ENCODE data around the gene CPS1. TPM values are rescaled to one million over a fixed set of nuclear protein-coding genes. Genes with fewer than 3 reads are reported as not detected.

The CPS1 gene
- total RNA-seq, 1 experiment from 2014 or later = 20.6 TPM

DNA sequence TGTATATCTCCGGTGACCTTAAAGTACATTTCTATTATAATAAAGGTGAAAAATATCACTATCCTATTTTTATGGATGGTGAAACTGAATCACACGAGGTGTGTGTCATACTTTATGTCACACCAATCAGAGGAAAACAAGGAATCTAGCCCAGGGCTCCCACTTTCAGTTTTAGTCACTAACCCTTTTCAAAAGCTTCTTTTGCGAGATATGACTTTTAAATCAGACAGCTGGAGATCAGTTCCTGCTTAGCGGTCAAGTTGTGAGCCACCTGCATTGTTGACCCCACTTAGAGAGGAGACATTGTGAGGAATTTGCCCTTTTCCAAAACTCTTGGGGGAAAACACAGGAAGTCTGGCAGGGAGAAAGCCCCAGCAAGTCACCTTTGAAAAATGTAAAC lies 70.5 kb downstream of the CPS1 start:
- ChIA-PET CTCF (interaction anchor here (0.6 to 1.1 kb wide), 2 partner anchors 9 to 36 kb away, joined by 3 to 4 read pairs; no protein-coding TSS in a partner anchor), POLR2A (no interaction called here)
- intact Hi-C loops (cut with micrococcal nuclease) = no loop called here
- TF ChIP-seq, protein P1, sequence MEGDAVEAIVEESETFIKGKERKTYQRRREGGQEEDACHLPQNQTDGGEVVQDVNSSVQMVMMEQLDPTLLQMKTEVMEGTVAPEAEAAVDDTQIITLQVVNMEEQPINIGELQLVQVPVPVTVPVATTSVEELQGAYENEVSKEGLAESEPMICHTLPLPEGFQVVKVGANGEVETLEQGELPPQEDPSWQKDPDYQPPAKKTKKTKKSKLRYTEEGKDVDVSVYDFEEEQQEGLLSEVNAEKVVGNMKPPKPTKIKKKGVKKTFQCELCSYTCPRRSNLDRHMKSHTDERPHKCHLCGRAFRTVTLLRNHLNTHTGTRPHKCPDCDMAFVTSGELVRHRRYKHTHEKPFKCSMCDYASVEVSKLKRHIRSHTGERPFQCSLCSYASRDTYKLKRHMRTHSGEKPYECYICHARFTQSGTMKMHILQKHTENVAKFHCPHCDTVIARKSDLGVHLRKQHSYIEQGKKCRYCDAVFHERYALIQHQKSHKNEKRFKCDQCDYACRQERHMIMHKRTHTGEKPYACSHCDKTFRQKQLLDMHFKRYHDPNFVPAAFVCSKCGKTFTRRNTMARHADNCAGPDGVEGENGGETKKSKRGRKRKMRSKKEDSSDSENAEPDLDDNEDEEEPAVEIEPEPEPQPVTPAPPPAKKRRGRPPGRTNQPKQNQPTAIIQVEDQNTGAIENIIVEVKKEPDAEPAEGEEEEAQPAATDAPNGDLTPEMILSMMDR (IDR thresholded peaks at IDR 0.05; ENCODE audit: unreplicated experiment) = no peak
- no peak overlapping the region for H3K4me3 Mint-ChIP-seq (ENCODE audit: unreplicated experiment)
- H3K27me3 Mint-ChIP-seq (ENCODE audit: insufficient read depth, unreplicated experiment) = no peaks in the 10 kb centered on the region
- H3K36me3 Mint-ChIP-seq (ENCODE audit: insufficient read depth, unreplicated experiment) = no peaks in the 10 kb centered on the region
- DNase-seq (ENCODE audit: unreplicated experiment) = peak; percentile 22
- H3K27ac Mint-ChIP-seq (ENCODE audit: low read depth, unreplicated experiment) = no peak overlapping the region
- H3K4me1 Mint-ChIP-seq (ENCODE audit: insufficient read depth, unreplicated experiment) = no peaks in the 10 kb centered on the region
- no TSS peak for BruUV-seq (replicated peaks)
- no peaks in the 10 kb centered on the region for H3K9me3 Mint-ChIP-seq (ENCODE audit: unreplicated experiment)

DNA sequence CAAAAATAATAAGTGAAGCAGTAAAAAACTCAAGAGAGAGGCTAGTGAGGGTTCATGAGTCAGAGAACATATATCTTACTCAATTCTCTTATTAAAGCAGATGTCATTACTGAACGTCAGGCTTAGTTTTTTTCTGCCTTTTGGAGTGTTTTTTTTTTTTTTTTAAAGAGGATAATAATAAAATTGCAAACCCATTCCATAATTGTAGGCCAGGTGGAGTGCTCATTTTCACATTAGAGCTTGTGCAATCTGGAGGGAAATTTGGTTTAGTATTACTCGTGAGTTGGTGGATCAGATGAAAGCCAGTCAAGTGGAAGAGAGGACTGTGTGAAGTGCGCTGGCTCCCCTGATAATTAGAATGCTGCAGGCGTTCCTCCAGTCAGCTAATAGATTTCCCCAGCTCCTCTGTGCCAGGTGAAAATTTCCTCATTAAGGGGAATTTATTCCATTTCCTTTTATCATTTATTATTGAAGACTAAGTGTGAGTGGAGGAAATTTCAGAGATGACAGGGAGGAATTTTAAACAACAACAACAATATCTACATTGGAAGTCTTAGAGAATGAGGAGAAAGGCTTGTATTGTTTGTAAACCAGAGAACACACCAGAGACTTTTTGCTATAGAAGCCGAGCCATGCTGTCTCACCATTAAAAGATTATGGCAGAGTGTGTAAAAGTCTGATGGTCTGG lies 74.6 kb downstream of the CPS1 start:
- H3K27me3 Mint-ChIP-seq (ENCODE audit: insufficient read depth, unreplicated experiment) = no peaks in the 10 kb centered on the region

DNA sequence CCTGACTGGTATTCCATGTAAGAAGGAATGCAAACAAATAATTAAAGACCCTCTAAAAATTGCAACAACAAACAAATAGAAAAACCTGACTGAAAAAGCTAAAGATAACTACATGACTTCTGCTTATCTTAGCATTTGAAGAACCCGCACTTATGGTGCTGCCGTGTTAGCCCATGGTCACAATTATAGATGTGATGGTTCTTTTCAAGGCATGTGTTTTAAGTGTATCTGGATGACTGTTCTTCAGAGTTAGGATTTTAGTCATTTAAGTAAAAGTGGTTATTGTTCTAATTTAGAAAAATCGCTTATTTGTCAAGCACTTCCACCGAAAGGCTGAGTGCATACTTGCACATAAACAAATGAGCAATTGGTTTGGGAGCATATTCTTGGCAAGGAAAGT lies 77.3 kb downstream of the CPS1 start:
- DNase-seq (ENCODE audit: unreplicated experiment) = no peak
- BruUV-seq (replicated peaks) = no TSS peak
- Mint-ChIP-seq H3K4me3 (ENCODE audit: unreplicated experiment) (no peak overlapping the region), H3K36me3 (ENCODE audit: insufficient read depth, unreplicated experiment) (no peaks in the 10 kb centered on the region), H3K9me3 (ENCODE audit: unreplicated experiment) (peaks cover 6% of the 10 kb centered on the region), H3K27ac (ENCODE audit: low read depth, unreplicated experiment) (no peak overlapping the region), H3K4me1 (ENCODE audit: insufficient read depth, unreplicated experiment) (peaks cover 7% of the 10 kb centered on the region), H3K27me3 (ENCODE audit: insufficient read depth, unreplicated experiment) (no peaks in the 10 kb centered on the region)
- ChIA-PET CTCF (no interaction called here), POLR2A (no interaction called here)
- TF ChIP-seq, protein P1 (IDR thresholded peaks at IDR 0.05; ENCODE audit: unreplicated experiment) = no peak
- intact Hi-C loops (cut with micrococcal nuclease) = no loop called here

More for the DNA sequence above, 74.6 kb downstream of the CPS1 start:
- ChIA-PET POLR2A (no interaction called here), CTCF (interaction anchor here (0.6 kb wide), 1 partner anchor 34 kb away, joined by 5 read pairs; no protein-coding TSS in a partner anchor)
- no peak overlapping the region for H3K4me3 Mint-ChIP-seq (ENCODE audit: unreplicated experiment)
- BruUV-seq (replicated peaks) = no TSS peak
- peaks cover 7% of the 10 kb centered on the region for H3K4me1 Mint-ChIP-seq (ENCODE audit: insufficient read depth, unreplicated experiment)
- intact Hi-C loops (cut with micrococcal nuclease) = no loop called here
- H3K9me3 Mint-ChIP-seq (ENCODE audit: unreplicated experiment) = peaks cover 6% of the 10 kb centered on the region
- peak; percentile 5 for DNase-seq (ENCODE audit: unreplicated experiment)
- TF ChIP-seq, protein P1 (IDR thresholded peaks at IDR 0.05; ENCODE audit: unreplicated experiment) = no peak
- no peaks in the 10 kb centered on the region for H3K36me3 Mint-ChIP-seq (ENCODE audit: insufficient read depth, unreplicated experiment)
- H3K27ac Mint-ChIP-seq (ENCODE audit: low read depth, unreplicated experiment) = no peak overlapping the region

DNA sequence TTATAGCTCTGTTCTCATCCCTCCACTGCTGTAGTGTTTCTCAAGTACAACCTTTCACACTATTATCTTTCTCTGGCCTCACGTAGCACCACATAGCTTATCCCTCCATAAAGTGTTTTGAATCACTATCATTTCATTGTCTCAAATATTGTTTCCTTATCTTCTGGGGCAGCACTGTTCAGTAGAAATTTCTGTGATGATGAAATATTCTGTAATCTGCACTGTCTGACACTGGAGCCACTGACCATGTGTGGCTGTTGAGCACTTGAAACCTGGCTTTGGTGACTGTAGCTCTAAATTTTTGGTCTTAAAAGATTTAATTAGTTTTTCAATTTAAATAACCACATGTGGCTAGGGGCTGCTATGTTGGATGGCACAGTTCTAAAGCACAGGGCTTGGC lies 78.9 kb downstream of the CPS1 start:
- ChIA-PET CTCF (interaction anchor here (0.8 kb wide), 2 partner anchors 12 to 17 kb away, joined by 4 to 5 read pairs; no protein-coding TSS in a partner anchor), POLR2A (no interaction called here)
- DNase-seq (ENCODE audit: unreplicated experiment) = no peak
- Mint-ChIP-seq H3K27ac (ENCODE audit: low read depth, unreplicated experiment) (peak overlapping the region; percentile 57), H3K27me3 (ENCODE audit: insufficient read depth, unreplicated experiment) (no peaks in the 10 kb centered on the region), H3K36me3 (ENCODE audit: insufficient read depth, unreplicated experiment) (no peaks in the 10 kb centered on the region), H3K9me3 (ENCODE audit: unreplicated experiment) (peaks cover 6% of the 10 kb centered on the region), H3K4me1 (ENCODE audit: insufficient read depth, unreplicated experiment) (peaks cover 7% of the 10 kb centered on the region), H3K4me3 (ENCODE audit: unreplicated experiment) (no peak overlapping the region)
- TF ChIP-seq, protein P1 (IDR thresholded peaks at IDR 0.05; ENCODE audit: unreplicated experiment) = no peak
- BruUV-seq (replicated peaks) = no TSS peak
- intact Hi-C loops (cut with micrococcal nuclease) = no loop called here

Data from MCF 10A (cell line).